GM21390 (cell line): ENCODE data around the gene CTBS.
"Not testable (repeated sequence)": the region's sequence is repeated elsewhere in the genome, so short reads cannot be mapped to it uniquely, and the experiment has no call there.

Source experiments
- ATAC-seq: cut with Tn5 transposase; IDR thresholded peaks from one replicate; pipeline ENCODE4 v1.9.1; 2021; ENCODE audit not compliant: unreplicated experiment

CTBS gene

DNA sequence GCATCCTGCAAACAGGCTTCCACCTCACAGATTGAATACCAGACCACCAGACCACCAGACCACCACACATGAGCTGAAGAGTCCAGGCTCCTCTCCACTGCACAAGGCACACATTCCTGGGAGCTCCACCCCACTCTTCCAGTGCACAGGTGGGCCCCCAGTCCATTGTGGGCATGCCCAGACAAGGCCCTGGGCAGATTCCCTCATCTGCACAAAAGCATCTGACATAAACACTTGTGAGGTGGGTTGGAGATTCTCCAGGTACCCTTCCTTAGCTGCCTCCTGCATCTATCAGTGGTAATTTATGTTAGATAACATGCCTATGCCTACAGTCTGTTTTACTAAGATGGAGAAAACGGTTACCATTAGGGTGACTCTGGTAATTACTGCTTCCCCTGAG lies 11.6 kb upstream of the CTBS start:
- ATAC-seq: no peak

GRCh38 chr1:84584126-84584525 lies 9.9 kb upstream of the CTBS start:
- ATAC-seq: no peak

GRCh38 chr1:84583648-84584047 lies 9.4 kb upstream of the CTBS start:
- ATAC-seq: no peak

GRCh38 chr1:84582802-84583587 lies 8.8 kb upstream of the CTBS start:
- peak; percentile 47 for ATAC-seq

GRCh38 chr1:84581648-84582047 lies 7.4 kb upstream of the CTBS start:
- ATAC-seq: no peak

DNA sequence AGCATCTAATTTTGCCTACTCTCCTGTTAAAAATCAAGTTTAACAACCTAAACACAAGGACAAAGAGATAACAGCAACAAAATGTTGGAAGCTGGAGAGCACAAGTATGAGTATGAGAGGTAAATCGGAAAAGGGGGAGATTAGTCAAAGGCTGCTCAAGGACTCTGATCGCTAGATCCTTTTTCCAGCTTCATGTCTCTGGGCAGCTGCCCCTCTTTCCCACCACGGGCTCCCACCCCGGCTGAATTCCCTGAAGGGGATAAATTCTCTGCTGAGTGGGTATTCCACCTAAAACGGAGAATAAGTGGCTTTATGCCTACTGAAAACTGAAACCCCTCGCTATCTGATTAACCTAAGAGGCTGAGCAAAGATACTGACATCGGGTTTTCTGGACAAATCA lies 696 bp upstream of the CTBS start:
- ATAC-seq: no peak

- ATAC-seq: no peak
Observed at GRCh38 chr1:84573481-84573966, 716 bp downstream of the CTBS start.

- ATAC-seq: no peak
Observed at GRCh38 chr1:84571150-84571535, 3.1 kb downstream of the CTBS start.

DNA sequence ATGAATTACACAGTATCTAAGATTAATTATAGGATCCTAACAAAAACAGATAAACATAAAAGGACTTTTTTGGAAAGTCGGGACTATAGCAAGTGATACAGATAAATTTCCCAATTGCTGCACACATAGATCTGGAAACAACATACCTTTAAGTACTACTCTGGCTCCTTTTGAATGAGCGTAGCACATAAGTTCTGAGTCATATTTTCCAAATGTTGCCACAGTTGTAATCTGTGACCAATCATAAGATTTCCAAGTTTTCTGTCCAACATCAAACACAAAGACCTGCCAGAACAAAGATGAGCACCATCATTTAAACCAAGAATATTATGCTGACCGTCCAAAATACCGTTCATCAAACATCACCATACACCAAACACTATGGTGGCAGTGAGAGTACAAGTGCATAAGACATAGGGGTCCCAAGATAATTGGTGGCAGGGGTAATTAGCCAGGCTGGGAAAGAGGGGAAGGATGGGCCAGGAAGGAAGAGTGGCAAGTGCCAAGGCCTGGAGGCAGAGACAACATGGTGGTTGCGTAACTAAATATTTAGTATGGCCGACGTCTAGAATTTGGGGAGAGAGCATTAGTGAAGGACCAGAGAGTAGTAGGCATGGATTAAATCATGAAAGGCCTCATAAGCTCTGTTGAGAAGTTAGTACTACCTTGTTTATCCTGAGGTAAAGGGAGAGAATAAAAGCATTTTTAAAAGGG lies 3.6 kb downstream of the CTBS start:
- ATAC-seq: no peak

GRCh38 chr1:84569216-84569615 lies 5.0 kb downstream of the CTBS start:
- ATAC-seq: no peak

DNA sequence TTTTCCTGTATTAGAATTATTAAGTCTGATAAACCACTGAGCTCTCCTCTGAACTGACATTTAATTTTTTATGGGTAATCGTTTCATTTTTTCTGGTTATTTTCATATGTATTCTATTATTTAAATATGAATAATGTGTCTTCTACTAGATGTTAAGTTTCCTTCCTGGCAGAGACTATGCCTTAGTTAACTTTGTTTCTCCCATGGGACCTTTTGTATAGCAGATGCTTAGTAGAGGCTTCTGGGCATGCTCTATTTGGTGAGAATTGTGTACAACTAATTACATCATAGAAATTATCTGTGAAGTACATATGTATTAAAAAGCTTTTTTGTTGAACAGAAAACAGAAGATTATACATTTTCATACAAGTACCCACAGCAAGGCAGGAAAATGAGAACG lies 23.4 kb downstream of the CTBS start:
- no peak for ATAC-seq

GRCh38 chr1:84541679-84542078 lies 32.6 kb downstream of the CTBS start:
- ATAC-seq: no peak

GRCh38 chr1:84540759-84541158 lies 33.5 kb downstream of the CTBS start:
- ATAC-seq: no peak

DNA sequence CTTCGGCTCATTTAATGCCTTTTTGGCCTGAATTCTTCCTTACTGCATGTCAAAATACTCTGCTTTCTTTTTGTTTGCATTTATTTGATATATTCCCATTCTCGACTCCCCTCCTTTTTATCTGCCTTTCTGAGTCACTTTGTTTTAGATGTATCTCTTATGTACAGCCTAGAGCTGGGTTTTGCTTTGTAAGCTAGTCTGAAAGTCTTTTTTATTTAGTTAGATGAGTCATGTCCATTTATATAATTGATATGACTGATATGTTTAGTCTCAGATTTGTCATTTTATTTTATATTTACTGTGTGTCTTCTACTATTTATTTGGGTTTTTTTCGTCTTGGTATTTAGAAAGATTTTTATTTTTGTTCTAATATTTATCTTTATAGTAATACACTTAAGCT lies 34.3 kb downstream of the CTBS start:
- no peak for ATAC-seq

GRCh38 chr1:84538599-84538998 lies 35.6 kb downstream of the CTBS start:
- peak; percentile 67 for ATAC-seq

DNA sequence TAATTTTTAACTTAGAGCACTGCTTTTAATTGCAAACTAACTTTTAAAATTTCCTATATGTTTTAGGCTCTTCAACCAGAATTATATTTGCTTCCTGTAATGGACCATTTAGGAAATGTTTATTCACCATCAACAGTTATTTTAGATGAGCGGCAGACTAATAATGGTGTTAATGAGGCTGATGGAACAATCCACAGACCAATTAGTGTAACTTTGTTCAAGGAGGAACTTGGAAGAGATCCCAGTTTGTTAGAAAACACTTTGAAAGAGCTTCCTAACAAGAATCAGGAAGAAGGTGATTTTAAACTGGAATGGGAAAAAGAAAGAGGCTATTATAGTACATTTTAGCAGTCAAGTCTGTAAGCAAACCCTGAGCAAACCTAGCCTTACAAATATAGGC lies 48.5 kb downstream of the CTBS start:
- no peak for ATAC-seq

GRCh38 chr1:84524590-84524989 lies 49.6 kb downstream of the CTBS start:
- ATAC-seq: no peak

- ATAC-seq: no peak
Observed at GRCh38 chr1:84510668-84511067, 63.6 kb downstream of the CTBS start.

GRCh38 chr1:84510165-84510564 lies 64.1 kb downstream of the CTBS start:
- ATAC-seq: no peak

DNA sequence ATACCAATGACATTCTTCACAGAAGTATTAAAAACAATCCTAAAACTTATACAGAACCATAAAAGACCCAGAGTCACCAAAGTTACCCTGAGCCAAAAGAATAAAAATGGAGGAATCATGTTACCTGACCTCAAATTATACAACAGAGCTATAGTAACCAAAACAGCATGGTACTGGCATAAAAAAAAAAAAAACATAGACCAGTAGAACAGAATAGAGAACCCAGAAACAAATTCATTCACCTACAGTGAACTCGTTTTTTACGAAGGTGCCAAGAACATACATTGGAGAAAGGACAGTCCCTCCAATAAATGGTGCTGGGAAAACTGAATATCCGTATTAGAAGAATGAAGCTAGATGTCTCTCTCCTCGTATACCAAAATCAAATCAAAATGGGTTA lies 65.2 kb downstream of the CTBS start:
- no peak for ATAC-seq

DNA sequence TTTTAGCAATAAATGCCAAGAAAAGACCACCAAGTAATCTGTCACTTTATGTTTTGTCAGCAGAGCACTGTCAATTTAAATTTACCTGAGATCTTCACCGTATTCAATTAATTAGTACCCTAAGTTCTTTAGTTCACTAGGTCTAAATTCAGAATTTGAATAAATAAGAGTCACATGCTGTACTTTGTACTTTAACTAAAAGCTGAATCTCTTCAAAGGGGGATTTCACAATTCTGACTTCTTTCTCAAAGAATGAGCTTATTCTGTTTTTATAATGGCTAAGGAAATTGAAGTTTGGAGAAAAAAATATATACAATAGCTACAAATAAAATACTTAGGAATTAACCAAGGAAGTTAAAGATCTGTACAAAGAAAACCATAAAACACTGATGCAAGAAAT lies 65.7 kb downstream of the CTBS start:
- ATAC-seq: no peak

- ATAC-seq: not testable (repeated sequence)
Observed at GRCh38 chr1:84507887-84508286, 66.4 kb downstream of the CTBS start.
